ENCODE measurements around the gene EDA. TPM values are rescaled to one million over a fixed set of nuclear protein-coding genes. Genes with fewer than 3 reads are reported as not detected.

The EDA gene
- total and polyA plus RNA-seq, 10 of the 15 experiments (the other 5 are each of a cell fraction or from before 2014, with no cell fraction given): 0.06 TPM; not detected in 9

DNA sequence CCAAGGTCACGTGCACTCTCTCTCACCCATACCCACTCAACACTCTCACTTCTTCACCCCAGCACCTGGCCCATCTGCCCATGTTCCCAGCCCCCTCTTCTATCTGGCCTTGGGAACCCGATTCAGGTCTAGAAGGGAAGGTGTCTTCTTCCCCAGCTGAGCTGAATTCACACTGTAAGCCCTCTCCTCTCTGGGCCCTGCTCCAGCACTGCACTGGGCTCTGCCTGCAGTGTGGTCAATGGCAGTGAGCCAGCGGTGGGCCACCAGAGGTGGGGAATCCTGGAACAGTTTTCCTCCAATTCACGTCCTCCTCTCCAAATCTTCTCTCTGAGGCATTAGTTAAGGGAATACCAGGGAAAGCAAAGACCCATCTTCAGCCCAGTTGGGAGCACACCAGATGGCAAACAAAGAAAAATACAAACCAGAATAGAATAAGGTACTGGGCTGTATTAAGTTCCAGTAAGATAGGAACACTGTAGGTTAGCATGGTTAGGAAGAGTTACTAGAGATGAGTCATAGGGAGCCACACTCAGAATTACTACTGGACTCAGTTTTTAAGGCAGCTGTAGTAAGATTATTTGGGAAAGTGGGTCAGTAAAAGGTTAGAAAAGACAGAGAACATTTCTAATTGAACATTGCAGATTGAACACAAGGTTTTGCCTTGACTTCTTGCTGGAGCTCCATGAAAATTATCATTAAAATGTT, 428.8 kb downstream of the EDA start:
- FAIRE-seq (no peak), ATAC-seq (no peak), DNase-seq (ENCODE audit: low read depth, low spot score) (no peak)
- ChIA-PET CTCF (no interaction called here), SMC1A (ENCODE audit: uncharacterized antibody, unreplicated experiment) (no interaction called here), POLR2A (no interaction called here), RAD21 (ENCODE audit: unreplicated experiment) (no interaction called here)
- Histone ChIP-seq H3K9ac (ENCODE audit: control insufficient read depth, insufficient read depth, low read length) (no peak overlapping the region), H2AFZ (ENCODE audit: control insufficient read depth, low read depth, low read length) (no peak overlapping the region), H3K9me3 (replicated peaks; ENCODE audit: control insufficient read depth, insufficient read depth, low read length) (no peaks in the 10 kb centered on the region), H3K4me1 (ENCODE audit: control insufficient read depth, insufficient read depth, low read length) (no peaks in the 10 kb centered on the region), H3K27ac (ENCODE audit: control insufficient read depth, insufficient read depth) (no peak overlapping the region), H3K27me3 (replicated peaks in 1 of 2; ENCODE audit: control insufficient read depth in 2 of 2, insufficient read depth in 2 of 2, low read length in 1 of 2) (no peaks in the 10 kb centered on the region; a peak in 2 of 4 replicates), H3K36me3 (ENCODE audit: control insufficient read depth in 2 of 2, insufficient read depth in 2 of 2, low read length in 1 of 2) (no peaks in the 10 kb centered on the region), H4K20me1 (ENCODE audit: control insufficient read depth, insufficient read depth) (no peaks in the 10 kb centered on the region), H3K79me2 (ENCODE audit: control insufficient read depth, insufficient read depth, low read length) (no peaks in the 10 kb centered on the region), H3K4me2 (ENCODE audit: control insufficient read depth, insufficient read depth) (no peak overlapping the region), H3K4me3 (no peak overlapping the region)
- in situ Hi-C loops (cut with MboI) (loop anchor here (25.0 kb wide), 2 partner anchors 93 to 393 kb away; partner anchors contain the start of genes DLG3 and IGBP1), intact Hi-C loops (cut with micrococcal nuclease; ENCODE audit: unreplicated experiment) (no loop called here)
- BruUV-seq (replicated peaks): no TSS peak
- TF ChIP-seq, protein P1, sequence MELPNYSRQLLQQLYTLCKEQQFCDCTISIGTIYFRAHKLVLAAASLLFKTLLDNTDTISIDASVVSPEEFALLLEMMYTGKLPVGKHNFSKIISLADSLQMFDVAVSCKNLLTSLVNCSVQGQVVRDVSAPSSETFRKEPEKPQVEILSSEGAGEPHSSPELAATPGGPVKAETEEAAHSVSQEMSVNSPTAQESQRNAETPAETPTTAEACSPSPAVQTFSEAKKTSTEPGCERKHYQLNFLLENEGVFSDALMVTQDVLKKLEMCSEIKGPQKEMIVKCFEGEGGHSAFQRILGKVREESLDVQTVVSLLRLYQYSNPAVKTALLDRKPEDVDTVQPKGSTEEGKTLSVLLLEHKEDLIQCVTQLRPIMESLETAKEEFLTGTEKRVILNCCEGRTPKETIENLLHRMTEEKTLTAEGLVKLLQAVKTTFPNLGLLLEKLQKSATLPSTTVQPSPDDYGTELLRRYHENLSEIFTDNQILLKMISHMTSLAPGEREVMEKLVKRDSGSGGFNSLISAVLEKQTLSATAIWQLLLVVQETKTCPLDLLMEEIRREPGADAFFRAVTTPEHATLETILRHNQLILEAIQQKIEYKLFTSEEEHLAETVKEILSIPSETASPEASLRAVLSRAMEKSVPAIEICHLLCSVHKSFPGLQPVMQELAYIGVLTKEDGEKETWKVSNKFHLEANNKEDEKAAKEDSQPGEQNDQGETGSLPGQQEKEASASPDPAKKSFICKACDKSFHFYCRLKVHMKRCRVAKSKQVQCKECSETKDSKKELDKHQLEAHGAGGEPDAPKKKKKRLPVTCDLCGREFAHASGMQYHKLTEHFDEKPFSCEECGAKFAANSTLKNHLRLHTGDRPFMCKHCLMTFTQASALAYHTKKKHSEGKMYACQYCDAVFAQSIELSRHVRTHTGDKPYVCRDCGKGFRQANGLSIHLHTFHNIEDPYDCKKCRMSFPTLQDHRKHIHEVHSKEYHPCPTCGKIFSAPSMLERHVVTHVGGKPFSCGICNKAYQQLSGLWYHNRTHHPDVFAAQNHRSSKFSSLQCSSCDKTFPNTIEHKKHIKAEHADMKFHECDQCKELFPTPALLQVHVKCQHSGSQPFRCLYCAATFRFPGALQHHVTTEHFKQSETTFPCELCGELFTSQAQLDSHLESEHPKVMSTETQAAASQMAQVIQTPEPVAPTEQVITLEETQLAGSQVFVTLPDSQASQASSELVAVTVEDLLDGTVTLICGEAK (IDR thresholded peaks at IDR 0.05; ENCODE audit: borderline replicate concordance): no peak
- TF ChIP-seq, protein P2, sequence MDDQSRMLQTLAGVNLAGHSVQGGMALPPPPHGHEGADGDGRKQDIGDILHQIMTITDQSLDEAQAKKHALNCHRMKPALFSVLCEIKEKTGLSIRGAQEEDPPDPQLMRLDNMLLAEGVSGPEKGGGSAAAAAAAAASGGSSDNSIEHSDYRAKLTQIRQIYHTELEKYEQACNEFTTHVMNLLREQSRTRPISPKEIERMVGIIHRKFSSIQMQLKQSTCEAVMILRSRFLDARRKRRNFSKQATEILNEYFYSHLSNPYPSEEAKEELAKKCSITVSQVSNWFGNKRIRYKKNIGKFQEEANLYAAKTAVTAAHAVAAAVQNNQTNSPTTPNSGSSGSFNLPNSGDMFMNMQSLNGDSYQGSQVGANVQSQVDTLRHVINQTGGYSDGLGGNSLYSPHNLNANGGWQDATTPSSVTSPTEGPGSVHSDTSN (IDR thresholded peaks at IDR 0.05; ENCODE audit: insufficient replicate concordance, low read depth, low read length): no peak
- TF ChIP-seq, protein P3, sequence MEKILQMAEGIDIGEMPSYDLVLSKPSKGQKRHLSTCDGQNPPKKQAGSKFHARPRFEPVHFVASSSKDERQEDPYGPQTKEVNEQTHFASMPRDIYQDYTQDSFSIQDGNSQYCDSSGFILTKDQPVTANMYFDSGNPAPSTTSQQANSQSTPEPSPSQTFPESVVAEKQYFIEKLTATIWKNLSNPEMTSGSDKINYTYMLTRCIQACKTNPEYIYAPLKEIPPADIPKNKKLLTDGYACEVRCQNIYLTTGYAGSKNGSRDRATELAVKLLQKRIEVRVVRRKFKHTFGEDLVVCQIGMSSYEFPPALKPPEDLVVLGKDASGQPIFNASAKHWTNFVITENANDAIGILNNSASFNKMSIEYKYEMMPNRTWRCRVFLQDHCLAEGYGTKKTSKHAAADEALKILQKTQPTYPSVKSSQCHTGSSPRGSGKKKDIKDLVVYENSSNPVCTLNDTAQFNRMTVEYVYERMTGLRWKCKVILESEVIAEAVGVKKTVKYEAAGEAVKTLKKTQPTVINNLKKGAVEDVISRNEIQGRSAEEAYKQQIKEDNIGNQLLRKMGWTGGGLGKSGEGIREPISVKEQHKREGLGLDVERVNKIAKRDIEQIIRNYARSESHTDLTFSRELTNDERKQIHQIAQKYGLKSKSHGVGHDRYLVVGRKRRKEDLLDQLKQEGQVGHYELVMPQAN (conservative IDR thresholded peaks at IDR 0.05): no peak
- TF ChIP-seq SMAD5 (IDR thresholded peaks at IDR 0.05; ENCODE audit: low read depth): no peak
- TF ChIP-seq TCF7 (IDR thresholded peaks at IDR 0.05; ENCODE audit: borderline replicate concordance): no peak
- TF ChIP-seq, protein P4, sequence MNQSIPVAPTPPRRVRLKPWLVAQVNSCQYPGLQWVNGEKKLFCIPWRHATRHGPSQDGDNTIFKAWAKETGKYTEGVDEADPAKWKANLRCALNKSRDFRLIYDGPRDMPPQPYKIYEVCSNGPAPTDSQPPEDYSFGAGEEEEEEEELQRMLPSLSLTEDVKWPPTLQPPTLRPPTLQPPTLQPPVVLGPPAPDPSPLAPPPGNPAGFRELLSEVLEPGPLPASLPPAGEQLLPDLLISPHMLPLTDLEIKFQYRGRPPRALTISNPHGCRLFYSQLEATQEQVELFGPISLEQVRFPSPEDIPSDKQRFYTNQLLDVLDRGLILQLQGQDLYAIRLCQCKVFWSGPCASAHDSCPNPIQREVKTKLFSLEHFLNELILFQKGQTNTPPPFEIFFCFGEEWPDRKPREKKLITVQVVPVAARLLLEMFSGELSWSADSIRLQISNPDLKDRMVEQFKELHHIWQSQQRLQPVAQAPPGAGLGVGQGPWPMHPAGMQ (IDR thresholded peaks at IDR 0.05; ENCODE audit: borderline replicate concordance): no peak
- WGBS (ENCODE audit: insufficient coverage, insufficient replicate concordance, low lambda C conversion rate, missing lambda C conversion rate): 16% methylated on average over 4 of the region's 4 CpGs
